Prostate gland (tissue), 2 donors: Measurements from ENCODE around the gene STRA8. TPM values are rescaled to one million over a fixed set of nuclear protein-coding genes. Genes with fewer than 3 reads are reported as not detected.

Experiments
- DNase-seq: peaks from one replicate; pipeline ENCODE4 v3.0.0-alpha.2; 2019; ENCODE audit warnings: low spot score
- H3K27ac ChIP-seq, 2 donors: fragments of 200-600 bp; sonication (generic); 2 replicates each; pipeline ENCODE4 v1.5.1; 2017 to 2019
- H3K27me3 ChIP-seq: fragments of 200-600 bp; sonication (generic); replicated peaks from 2 replicates; pipeline ENCODE4 v1.5.1; 2019; ENCODE audit not compliant: insufficient read depth
- H3K36me3 ChIP-seq, 2 donors: fragments of 200-600 bp; sonication (generic); 1 replicate in 1 of 2; 2 replicates in 1 of 2; pipeline versions ENCODE4 v1.5.1 to v1.8.1; 2017 to 2019
- H3K4me1 ChIP-seq: fragments of 200-600 bp; sonication (generic); replicated peaks from 2 replicates; pipeline ENCODE4 v1.5.1; 2019
- H3K4me3 ChIP-seq, 2 donors: fragments of 200-600 bp; sonication (generic); 2 replicates each; pipeline ENCODE4 v1.5.1; 2017 to 2019
- H3K9me3 ChIP-seq: fragments of 200-600 bp; sonication (generic); 2 replicates; pipeline ENCODE4 v1.5.1; 2017
- POLR2A ChIP-seq: fragments of 450-650 bp; IDR thresholded peaks from one replicate; pipeline ENCODE4 v1.6.1; 2016; ENCODE audit warnings: antibody characterized with exemption, mild to moderate bottlenecking
- POLR2AphosphoS5 ChIP-seq: sonication (generic); formaldehyde crosslinking; IDR thresholded peaks from one replicate; pipeline ENCODE4 v1.6.1; 2017; ENCODE audit warnings: antibody characterized with exemption
- WGBS: methylation state at CpG from one replicate; pipeline ENCODE4 v1.1.5; 2018; 5-methylcytosine and 5-hydroxymethylcytosine counted together
- intact Hi-C: fragments of 100-400 bp; cut with DNase I; formaldehyde crosslinking; loops from one replicate; pipeline ENCODE4 v1.14.2; 2022
- total RNA-seq, 2 donors: library from RNA; depleted of rRNA; stranded (reverse); fragments of >200 nt; gene quantifications; one replicate each; pipeline ENCODE4 v1.1.0, GENCODE V29; 2016
- TF ChIP-seq, protein P1 (sequence below), 4 experiments: fragments of 200-600 bp in 2 of 4; fragments of 450-650 bp in 2 of 4; sonication (generic) in 2 of 4; IDR thresholded peaks; 1 replicate in 3 of 4; 2 replicates in 1 of 4; pipeline ENCODE4 v1.5.1; 2016 to 2019; ENCODE audit warnings: antibody characterized with exemption in 4 of 4, mild to moderate bottlenecking in 2 of 4, moderate library complexity in 2 of 4

Gene STRA8
- total RNA-seq, 2 donors from 2014 or later = not detected

DNA sequence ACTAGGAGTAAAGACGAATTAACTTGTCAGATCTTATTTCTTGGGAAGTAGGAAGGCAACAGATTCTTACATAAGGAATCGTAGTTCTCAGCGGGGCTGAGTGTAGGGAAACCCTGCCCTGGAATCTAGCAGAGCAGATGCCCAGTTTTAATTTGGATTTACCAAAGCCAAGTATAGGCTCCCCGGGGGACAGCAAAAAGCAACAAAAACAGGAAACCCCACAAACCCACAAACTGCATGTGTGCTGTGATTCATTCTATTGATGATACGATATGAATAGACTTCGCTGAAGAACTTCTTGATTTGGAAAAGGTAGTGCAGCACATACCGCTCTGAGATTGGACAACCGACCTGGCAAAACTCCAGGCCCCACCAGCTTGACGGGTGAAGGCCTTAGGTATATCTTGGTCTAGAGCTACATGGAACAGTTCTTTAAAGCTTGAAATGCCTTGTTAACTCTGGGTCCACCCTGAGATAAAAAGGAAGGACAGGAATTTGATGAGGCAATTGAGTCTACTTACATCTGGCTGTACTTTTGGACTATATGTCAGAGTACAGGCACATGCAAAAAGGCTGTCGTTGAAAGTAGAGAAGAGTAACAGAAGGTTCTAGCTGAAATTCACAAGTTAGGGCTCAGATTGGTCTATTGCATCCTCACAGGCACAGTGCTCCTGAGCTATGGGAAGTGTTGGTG is 49.1 kb downstream of the STRA8 start:
- DNase-seq = no peak
- Histone ChIP-seq H3K27ac (no peak overlapping the region), H3K4me1 (no peaks in the 10 kb centered on the region), H3K36me3 (no peaks in the 10 kb centered on the region), H3K9me3 (no peaks in the 10 kb centered on the region), H3K4me3 (no peak overlapping the region), H3K27me3 (no peaks in the 10 kb centered on the region)
- intact Hi-C loops = loop anchor here (2.0 kb wide), 1 partner anchor 362 kb away; no protein-coding TSS in a partner anchor
- WGBS = 89% methylated on average over 10 of the region's 10 CpGs
- TF ChIP-seq, protein P1, sequence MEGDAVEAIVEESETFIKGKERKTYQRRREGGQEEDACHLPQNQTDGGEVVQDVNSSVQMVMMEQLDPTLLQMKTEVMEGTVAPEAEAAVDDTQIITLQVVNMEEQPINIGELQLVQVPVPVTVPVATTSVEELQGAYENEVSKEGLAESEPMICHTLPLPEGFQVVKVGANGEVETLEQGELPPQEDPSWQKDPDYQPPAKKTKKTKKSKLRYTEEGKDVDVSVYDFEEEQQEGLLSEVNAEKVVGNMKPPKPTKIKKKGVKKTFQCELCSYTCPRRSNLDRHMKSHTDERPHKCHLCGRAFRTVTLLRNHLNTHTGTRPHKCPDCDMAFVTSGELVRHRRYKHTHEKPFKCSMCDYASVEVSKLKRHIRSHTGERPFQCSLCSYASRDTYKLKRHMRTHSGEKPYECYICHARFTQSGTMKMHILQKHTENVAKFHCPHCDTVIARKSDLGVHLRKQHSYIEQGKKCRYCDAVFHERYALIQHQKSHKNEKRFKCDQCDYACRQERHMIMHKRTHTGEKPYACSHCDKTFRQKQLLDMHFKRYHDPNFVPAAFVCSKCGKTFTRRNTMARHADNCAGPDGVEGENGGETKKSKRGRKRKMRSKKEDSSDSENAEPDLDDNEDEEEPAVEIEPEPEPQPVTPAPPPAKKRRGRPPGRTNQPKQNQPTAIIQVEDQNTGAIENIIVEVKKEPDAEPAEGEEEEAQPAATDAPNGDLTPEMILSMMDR (IDR thresholded peaks at IDR 0.05) = no peak
- TF ChIP-seq POLR2A = no peak
- TF ChIP-seq POLR2AphosphoS5 = no peak

DNA sequence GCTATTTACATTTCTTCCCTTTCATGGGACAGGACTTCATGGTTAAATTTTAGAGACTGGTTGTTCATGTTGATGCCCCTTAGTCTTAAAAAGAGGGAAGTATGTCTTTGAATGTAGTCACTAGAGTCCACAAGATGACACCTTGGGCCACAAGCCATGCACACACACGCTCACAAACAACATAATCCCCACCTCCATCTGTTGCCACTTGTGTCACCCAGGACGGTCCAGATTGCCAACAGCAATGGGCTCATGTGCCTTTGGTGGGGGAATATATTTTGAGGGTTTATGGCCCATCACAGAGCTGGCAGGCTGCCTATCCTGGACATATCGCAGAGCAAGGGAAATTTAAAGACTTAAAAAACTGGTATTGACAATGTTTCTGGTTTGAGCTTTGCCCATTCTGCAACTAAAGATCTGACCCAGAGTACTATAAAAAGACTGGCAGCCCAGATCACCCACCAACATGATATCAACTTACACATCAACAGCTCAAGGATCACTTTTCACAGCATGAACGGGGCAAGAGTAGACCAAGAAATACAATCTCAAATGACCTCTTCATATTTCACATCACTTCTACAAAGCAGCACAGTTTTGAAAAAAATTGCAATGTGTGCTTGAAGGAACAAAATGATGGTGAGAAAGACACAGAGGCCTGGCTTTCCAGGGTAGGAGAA is 50.5 kb downstream of the STRA8 start:
- no peak overlapping the region for H3K27ac ChIP-seq
- DNase-seq = no peak
- no peaks in the 10 kb centered on the region for H3K27me3 ChIP-seq
- WGBS = 72% methylated on average over 4 of the region's 4 CpGs
- no peaks in the 10 kb centered on the region for H3K9me3 ChIP-seq
- H3K4me1 ChIP-seq = no peaks in the 10 kb centered on the region
- H3K36me3 ChIP-seq = no peaks in the 10 kb centered on the region
- TF ChIP-seq POLR2A = no peak
- no peak for TF ChIP-seq POLR2AphosphoS5
- TF ChIP-seq, protein P1 (IDR thresholded peaks at IDR 0.05) = no peak
- intact Hi-C loops = loop anchor here (2.0 kb wide), 2 partner anchors 275 to 361 kb away; no protein-coding TSS in a partner anchor
- H3K4me3 ChIP-seq = no peak overlapping the region

DNA sequence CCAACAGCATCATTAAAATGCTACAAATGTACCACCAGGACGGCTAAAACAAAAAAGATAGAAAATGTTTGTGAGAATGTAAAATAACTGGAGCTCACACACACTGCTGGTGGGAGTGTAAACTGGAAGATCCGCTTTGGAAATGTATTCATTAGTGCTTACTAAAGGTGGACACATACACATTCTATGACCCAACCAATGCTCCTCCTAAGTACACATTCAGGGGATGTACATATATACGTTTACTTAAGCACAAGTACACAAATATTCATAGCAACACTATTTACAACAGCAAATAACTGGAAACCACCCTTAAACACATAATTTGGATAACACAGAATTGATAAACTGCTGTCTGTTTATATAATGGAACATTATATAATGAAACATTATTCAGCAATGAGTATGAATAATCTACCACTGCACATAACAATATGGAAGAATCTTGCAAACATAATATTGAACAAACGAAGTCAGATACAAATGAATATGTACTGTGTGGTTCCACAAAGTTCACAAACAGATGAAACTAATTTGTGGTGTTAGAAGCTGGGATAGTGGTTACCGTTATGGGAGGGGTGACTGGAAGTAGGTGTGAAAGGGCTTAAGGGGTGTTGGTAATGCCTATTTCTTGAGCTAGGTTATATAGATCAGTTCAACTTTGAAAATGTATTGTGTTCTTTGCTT is 52.1 kb downstream of the STRA8 start:
- no peak overlapping the region for H3K4me3 ChIP-seq
- no peaks in the 10 kb centered on the region for H3K36me3 ChIP-seq
- H3K4me1 ChIP-seq = no peaks in the 10 kb centered on the region
- TF ChIP-seq POLR2AphosphoS5 (no peak), POLR2A (no peak)
- TF ChIP-seq, protein P1 (IDR thresholded peaks at IDR 0.05) = no peak
- intact Hi-C loops = loop anchor here (2.0 to 5.0 kb wide), 2 partner anchors 227 to 273 kb away; partner anchors contain the start of gene CNOT4
- no peaks in the 10 kb centered on the region for H3K9me3 ChIP-seq
- DNase-seq = no peak
- H3K27ac ChIP-seq = no peak overlapping the region
- no peaks in the 10 kb centered on the region for H3K27me3 ChIP-seq
- WGBS = 56% methylated on average over 5 of the region's 5 CpGs

DNA sequence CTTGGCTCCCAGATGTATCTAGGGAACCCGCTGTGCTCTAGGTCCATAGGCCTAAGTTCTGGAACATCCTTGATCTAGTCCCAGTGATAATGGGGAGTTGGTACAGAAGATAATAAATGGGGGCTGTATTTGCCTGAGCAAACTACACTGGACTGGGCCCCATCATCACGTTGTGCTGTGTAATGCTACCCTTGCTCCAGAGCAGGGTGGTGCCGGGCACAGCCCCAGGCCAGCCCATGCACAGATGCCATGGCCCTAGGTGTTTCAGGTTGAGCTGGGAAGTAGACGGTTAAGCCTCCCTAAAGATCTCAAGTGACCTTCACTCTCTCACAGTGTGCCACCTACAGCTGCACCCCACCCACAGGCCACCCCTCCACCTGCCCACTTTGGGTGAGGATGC is 53.2 kb downstream of the STRA8 start:
- WGBS = 81% methylated on average over 4 of the region's 4 CpGs
- Histone ChIP-seq H3K4me3 (no peak overlapping the region), H3K27me3 (no peaks in the 10 kb centered on the region), H3K9me3 (no peaks in the 10 kb centered on the region), H3K27ac (no peak overlapping the region), H3K4me1 (no peaks in the 10 kb centered on the region), H3K36me3 (no peaks in the 10 kb centered on the region)
- no peak for DNase-seq
- no peak for TF ChIP-seq POLR2AphosphoS5
- TF ChIP-seq, protein P1 (IDR thresholded peaks at IDR 0.05) = no peak
- no peak for TF ChIP-seq POLR2A
- intact Hi-C loops = loop anchor here (5.0 kb wide), 1 partner anchor 225 kb away; the partner anchor contains the start of gene CNOT4
